ENCODE results near the gene CD40LG.

DNA sequence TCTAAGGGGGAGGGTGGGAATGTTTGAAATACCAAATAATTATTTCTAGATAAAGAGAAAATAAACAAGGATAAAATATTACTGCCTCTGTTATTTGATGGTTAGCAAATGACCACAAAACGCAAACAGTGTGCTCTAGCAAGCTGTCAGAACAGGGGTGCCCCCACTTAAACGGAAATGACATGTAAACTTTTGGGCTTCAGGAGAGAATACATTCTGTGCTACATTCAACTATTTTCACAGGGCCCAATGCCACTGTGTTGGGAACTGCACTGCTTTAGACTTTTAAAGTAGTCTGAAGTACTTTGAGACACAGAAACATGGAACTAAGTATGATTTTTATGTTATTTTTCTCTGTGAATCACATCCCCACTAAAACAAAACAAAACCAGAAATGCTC is 14.1 kb downstream of the CD40LG start:
- TF ChIP-seq, protein P1, sequence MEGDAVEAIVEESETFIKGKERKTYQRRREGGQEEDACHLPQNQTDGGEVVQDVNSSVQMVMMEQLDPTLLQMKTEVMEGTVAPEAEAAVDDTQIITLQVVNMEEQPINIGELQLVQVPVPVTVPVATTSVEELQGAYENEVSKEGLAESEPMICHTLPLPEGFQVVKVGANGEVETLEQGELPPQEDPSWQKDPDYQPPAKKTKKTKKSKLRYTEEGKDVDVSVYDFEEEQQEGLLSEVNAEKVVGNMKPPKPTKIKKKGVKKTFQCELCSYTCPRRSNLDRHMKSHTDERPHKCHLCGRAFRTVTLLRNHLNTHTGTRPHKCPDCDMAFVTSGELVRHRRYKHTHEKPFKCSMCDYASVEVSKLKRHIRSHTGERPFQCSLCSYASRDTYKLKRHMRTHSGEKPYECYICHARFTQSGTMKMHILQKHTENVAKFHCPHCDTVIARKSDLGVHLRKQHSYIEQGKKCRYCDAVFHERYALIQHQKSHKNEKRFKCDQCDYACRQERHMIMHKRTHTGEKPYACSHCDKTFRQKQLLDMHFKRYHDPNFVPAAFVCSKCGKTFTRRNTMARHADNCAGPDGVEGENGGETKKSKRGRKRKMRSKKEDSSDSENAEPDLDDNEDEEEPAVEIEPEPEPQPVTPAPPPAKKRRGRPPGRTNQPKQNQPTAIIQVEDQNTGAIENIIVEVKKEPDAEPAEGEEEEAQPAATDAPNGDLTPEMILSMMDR (IDR thresholded peaks at IDR 0.05; ENCODE audit: low read depth, low read length, missing input control) = no peak
- TF ChIP-seq RXRA (IDR thresholded peaks at IDR 0.05) (no peak), TAF1 (conservative IDR thresholded peaks at IDR 0.05) (no peak), YY1 (IDR thresholded peaks at IDR 0.05) (no peak), EGR1 (IDR thresholded peaks at IDR 0.05; ENCODE audit: low read depth in 2 of 2) (no peak)
- TF ChIP-seq, protein P2, sequence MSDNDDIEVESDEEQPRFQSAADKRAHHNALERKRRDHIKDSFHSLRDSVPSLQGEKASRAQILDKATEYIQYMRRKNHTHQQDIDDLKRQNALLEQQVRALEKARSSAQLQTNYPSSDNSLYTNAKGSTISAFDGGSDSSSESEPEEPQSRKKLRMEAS (IDR thresholded peaks at IDR 0.05) = no peak
- TF ChIP-seq, protein P3, sequence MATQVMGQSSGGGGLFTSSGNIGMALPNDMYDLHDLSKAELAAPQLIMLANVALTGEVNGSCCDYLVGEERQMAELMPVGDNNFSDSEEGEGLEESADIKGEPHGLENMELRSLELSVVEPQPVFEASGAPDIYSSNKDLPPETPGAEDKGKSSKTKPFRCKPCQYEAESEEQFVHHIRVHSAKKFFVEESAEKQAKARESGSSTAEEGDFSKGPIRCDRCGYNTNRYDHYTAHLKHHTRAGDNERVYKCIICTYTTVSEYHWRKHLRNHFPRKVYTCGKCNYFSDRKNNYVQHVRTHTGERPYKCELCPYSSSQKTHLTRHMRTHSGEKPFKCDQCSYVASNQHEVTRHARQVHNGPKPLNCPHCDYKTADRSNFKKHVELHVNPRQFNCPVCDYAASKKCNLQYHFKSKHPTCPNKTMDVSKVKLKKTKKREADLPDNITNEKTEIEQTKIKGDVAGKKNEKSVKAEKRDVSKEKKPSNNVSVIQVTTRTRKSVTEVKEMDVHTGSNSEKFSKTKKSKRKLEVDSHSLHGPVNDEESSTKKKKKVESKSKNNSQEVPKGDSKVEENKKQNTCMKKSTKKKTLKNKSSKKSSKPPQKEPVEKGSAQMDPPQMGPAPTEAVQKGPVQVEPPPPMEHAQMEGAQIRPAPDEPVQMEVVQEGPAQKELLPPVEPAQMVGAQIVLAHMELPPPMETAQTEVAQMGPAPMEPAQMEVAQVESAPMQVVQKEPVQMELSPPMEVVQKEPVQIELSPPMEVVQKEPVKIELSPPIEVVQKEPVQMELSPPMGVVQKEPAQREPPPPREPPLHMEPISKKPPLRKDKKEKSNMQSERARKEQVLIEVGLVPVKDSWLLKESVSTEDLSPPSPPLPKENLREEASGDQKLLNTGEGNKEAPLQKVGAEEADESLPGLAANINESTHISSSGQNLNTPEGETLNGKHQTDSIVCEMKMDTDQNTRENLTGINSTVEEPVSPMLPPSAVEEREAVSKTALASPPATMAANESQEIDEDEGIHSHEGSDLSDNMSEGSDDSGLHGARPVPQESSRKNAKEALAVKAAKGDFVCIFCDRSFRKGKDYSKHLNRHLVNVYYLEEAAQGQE (IDR thresholded peaks at IDR 0.05) = no peak
